Endothelial cell of umbilical vein (primary cell): ENCODE data around the gene SMTNL2.

ENCODE experiments used
- EZH2 ChIP-seq: IDR thresholded peaks from 2 replicates; pipeline ENCODE4 v1.6.1; 2012; ENCODE audit warnings: borderline replicate concordance, low read depth, mild to moderate bottlenecking, moderate library complexity, low read length, inconsistent platforms; ENCODE audit not compliant: severe bottlenecking
- FOS ChIP-seq: IDR thresholded peaks from 2 replicates; pipeline ENCODE4 v1.6.1; 2011; ENCODE audit warnings: mild to moderate bottlenecking, low read length, moderate library complexity, borderline replicate concordance; ENCODE audit not compliant: insufficient read depth
- GATA2 ChIP-seq: IDR thresholded peaks from 2 replicates; pipeline ENCODE4 v1.7.0; 2011; ENCODE audit warnings: low read depth, mild to moderate bottlenecking, moderate library complexity, mixed read lengths, low read length; ENCODE audit not compliant: insufficient read length, insufficient read depth
- JUN ChIP-seq: IDR thresholded peaks from 2 replicates; pipeline ENCODE4 v1.6.1; 2011; ENCODE audit warnings: borderline replicate concordance, low read depth; ENCODE audit not compliant: insufficient read length, insufficient read depth
- MYC ChIP-seq: IDR thresholded peaks from one replicate; pipeline ENCODE4 v1.6.1; 2011; ENCODE audit warnings: mild to moderate bottlenecking, low read depth, low read length
- POLR2A ChIP-seq: IDR thresholded peaks from 2 replicates; pipeline ENCODE4 v1.6.1; 2012; ENCODE audit warnings: low read depth, mild to moderate bottlenecking, control low read depth, low read length
- POLR2AphosphoS5 ChIP-seq: IDR thresholded peaks from 2 replicates; pipeline ENCODE4 v1.6.1; 2012; ENCODE audit warnings: low read depth, mild to moderate bottlenecking, control low read depth, low read length, moderate library complexity; ENCODE audit not compliant: insufficient read depth
- TF ChIP-seq, protein P1 (sequence below), 2 donors: IDR thresholded peaks; 1 replicate in 1 of 2; 2 replicates in 1 of 2; pipeline ENCODE4 v1.5.1; 2011; ENCODE audit warnings: low read length in 2 of 2, mild to moderate bottlenecking in 2 of 2, moderate library complexity in 2 of 2, control low read depth in 1 of 2, inconsistent platforms in 1 of 2, low read depth in 1 of 2; ENCODE audit not compliant: insufficient read depth in 1 of 2; ENCODE audit errors: extremely low read depth in 1 of 2
- TF ChIP-seq, protein P2 (sequence below): IDR thresholded peaks from 2 replicates; pipeline ENCODE4 v1.6.1; 2011; ENCODE audit not compliant: insufficient read depth, insufficient read length

DNA sequence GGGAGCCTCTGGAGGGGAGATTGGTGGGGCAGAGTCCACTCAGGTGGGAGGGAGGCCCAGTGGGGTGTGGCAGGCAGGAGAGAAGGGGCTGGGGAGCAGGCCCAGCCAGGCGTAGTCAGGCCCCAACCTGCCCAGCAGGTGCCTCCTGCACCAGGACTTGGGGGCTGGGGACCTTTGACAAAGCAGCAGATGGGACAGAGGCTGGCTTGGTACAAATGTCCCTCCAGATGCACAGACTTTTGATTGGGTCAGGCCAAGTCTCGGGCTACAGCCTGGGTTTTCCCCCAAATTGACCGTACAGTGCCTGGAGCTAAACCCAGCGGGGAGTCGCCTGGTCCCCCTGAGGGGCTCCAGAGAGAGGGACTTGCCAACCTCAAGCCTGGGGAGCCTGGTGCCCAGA is 24.4 kb upstream of the SMTNL2 start:
- TF ChIP-seq, protein P1, sequence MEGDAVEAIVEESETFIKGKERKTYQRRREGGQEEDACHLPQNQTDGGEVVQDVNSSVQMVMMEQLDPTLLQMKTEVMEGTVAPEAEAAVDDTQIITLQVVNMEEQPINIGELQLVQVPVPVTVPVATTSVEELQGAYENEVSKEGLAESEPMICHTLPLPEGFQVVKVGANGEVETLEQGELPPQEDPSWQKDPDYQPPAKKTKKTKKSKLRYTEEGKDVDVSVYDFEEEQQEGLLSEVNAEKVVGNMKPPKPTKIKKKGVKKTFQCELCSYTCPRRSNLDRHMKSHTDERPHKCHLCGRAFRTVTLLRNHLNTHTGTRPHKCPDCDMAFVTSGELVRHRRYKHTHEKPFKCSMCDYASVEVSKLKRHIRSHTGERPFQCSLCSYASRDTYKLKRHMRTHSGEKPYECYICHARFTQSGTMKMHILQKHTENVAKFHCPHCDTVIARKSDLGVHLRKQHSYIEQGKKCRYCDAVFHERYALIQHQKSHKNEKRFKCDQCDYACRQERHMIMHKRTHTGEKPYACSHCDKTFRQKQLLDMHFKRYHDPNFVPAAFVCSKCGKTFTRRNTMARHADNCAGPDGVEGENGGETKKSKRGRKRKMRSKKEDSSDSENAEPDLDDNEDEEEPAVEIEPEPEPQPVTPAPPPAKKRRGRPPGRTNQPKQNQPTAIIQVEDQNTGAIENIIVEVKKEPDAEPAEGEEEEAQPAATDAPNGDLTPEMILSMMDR (IDR thresholded peaks at IDR 0.05; ENCODE audit: extremely low read depth in 1 of 2, insufficient read depth in 1 of 2, low read depth in 1 of 2, low read length in 2 of 2), result no peak
- TF ChIP-seq POLR2AphosphoS5, result no peak
- TF ChIP-seq EZH2, result no peak
- TF ChIP-seq JUN, result no peak
- TF ChIP-seq POLR2A, result no peak
- TF ChIP-seq, protein P2, sequence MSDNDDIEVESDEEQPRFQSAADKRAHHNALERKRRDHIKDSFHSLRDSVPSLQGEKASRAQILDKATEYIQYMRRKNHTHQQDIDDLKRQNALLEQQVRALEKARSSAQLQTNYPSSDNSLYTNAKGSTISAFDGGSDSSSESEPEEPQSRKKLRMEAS, result no peak
- no peak for TF ChIP-seq FOS
- TF ChIP-seq MYC, result no peak
- TF ChIP-seq GATA2, result no peak
